22Rv1 (cell line): ENCODE results near the gene HLA-DQA2.

Source experiments
- H3K27ac ChIP-seq: fragments of 450-650 bp; 2 replicates; pipeline ENCODE4 v1.5.1; 2017
- CTCF ChIP-seq: fragments of 450-650 bp; IDR thresholded peaks from 2 replicates; pipeline ENCODE4 v1.5.1; 2017; ENCODE audit warnings: mild to moderate bottlenecking
- ZFX ChIP-seq: fragments of 450-650 bp; IDR thresholded peaks from 2 replicates; pipeline ENCODE4 v1.6.1; 2017; ENCODE audit warnings: antibody characterized with exemption, borderline replicate concordance

HLA-DQA2 gene

GRCh38 chr6:32759669-32760068, 18.5 kb downstream of the HLA-DQA2 start:
- TF ChIP-seq ZFX (no peak), CTCF (no peak)

GRCh38 chr6:32761072-32761471, 19.9 kb downstream of the HLA-DQA2 start:
- no peak for TF ChIP-seq ZFX
- TF ChIP-seq CTCF: no peak
- H3K27ac ChIP-seq: no peak overlapping the region

More at GRCh38 chr6:32759669-32760068, 18.5 kb downstream of the HLA-DQA2 start:
- H3K27ac ChIP-seq: no peak overlapping the region

GRCh38 chr6:32761548-32761947, 20.4 kb downstream of the HLA-DQA2 start:
- TF ChIP-seq ZFX (no peak), CTCF (no peak)
- no peak overlapping the region for H3K27ac ChIP-seq

- TF ChIP-seq CTCF: no peak
- no peak for TF ChIP-seq ZFX
- no peak within 1 kb of the TSS for H3K27ac ChIP-seq
Observed at GRCh38 chr6:32763421-32763820, 22.2 kb downstream of the HLA-DQA2 start, which contains the start of gene HLA-DQB2. HLA-DQB2 (minus strand) TSS chr6:32763532; CDS start chr6:32763470, 62 bp downstream.

- TF ChIP-seq CTCF (no peak), ZFX (no peak)
- no peak overlapping the region for H3K27ac ChIP-seq
Observed at GRCh38 chr6:32764048-32764447, 22.9 kb downstream of the HLA-DQA2 start.

GRCh38 chr6:32772656-32773055, 31.5 kb downstream of the HLA-DQA2 start:
- H3K27ac ChIP-seq: no peak overlapping the region
- no peak for TF ChIP-seq CTCF
- TF ChIP-seq ZFX: no peak

GRCh38 chr6:32774426-32774825, 33.2 kb downstream of the HLA-DQA2 start:
- H3K27ac ChIP-seq: no peak overlapping the region
- TF ChIP-seq CTCF: no peak
- TF ChIP-seq ZFX: no peak
